Stimulated activated effector memory CD8-positive, alpha-beta T cell treated with anti-CD3 and anti-CD28 coated beads, Interleukin-12 subunit alpha, Interleukin-12 subunit beta, amount 100 ng/mL, for 72 hours (primary cell): ENCODE results near the gene KCNIP3.

Source experiments
- ATAC-seq: fragments of 150-1000 bp; cut with Tn5 transposase; 2 replicates; pipeline ENCODE4 v1.10.0; 2021
- DNase-seq, 2 donors: peaks; one replicate each; pipeline ENCODE4 v3.0.0; 2021 to 2022; ENCODE audit warnings: low spot score in 2 of 2
- H3K27ac Mint-ChIP-seq: one replicate; pipeline ENCODE4 v1.8.0; 2022; ENCODE audit warnings: mild to moderate bottlenecking, mixed read lengths
- H3K36me3 Mint-ChIP-seq: one replicate; pipeline ENCODE4 v1.8.0; 2022; ENCODE audit warnings: mild to moderate bottlenecking, mixed read lengths
- H3K4me1 Mint-ChIP-seq: one replicate; pipeline ENCODE4 v1.8.0; 2022; ENCODE audit warnings: mixed read lengths
- H3K4me3 Mint-ChIP-seq: one replicate; pipeline ENCODE4 v1.8.0; 2022; ENCODE audit warnings: mild to moderate bottlenecking, mixed read lengths
- H3K9me3 Mint-ChIP-seq: one replicate; pipeline ENCODE4 v1.8.0; 2022; ENCODE audit warnings: mixed read lengths

Gene KCNIP3

GRCh38 chr2:95334916-95335641 lies 37.9 kb downstream of the KCNIP3 start:
- DNase-seq (no peak), ATAC-seq (no peak)
- no peaks in the 10 kb centered on the region for H3K9me3 Mint-ChIP-seq
- no peak overlapping the region for H3K4me3 Mint-ChIP-seq
- H3K36me3 Mint-ChIP-seq = no peaks in the 10 kb centered on the region
- H3K4me1 Mint-ChIP-seq = no peaks in the 10 kb centered on the region
- H3K27ac Mint-ChIP-seq = no peak overlapping the region

GRCh38 chr2:95336406-95336805 lies 39.3 kb downstream of the KCNIP3 start:
- Mint-ChIP-seq H3K27ac (no peak overlapping the region), H3K9me3 (no peaks in the 10 kb centered on the region), H3K36me3 (no peaks in the 10 kb centered on the region), H3K4me3 (no peak overlapping the region), H3K4me1 (no peaks in the 10 kb centered on the region)
- ATAC-seq = no peak
- no peak for DNase-seq

- Mint-ChIP-seq H3K4me1 (no peaks in the 10 kb centered on the region), H3K36me3 (no peaks in the 10 kb centered on the region), H3K9me3 (no peaks in the 10 kb centered on the region), H3K4me3 (no peak overlapping the region), H3K27ac (no peak overlapping the region)
- DNase-seq (no peak), ATAC-seq (no peak)
Observed at GRCh38 chr2:95337829-95338228, 40.7 kb downstream of the KCNIP3 start.

GRCh38 chr2:95342556-95343320 lies 45.6 kb downstream of the KCNIP3 start:
- Mint-ChIP-seq H3K36me3 (no peaks in the 10 kb centered on the region), H3K4me3 (no peak overlapping the region), H3K4me1 (no peaks in the 10 kb centered on the region), H3K9me3 (no peaks in the 10 kb centered on the region), H3K27ac (no peak overlapping the region)
- ATAC-seq (no peak), DNase-seq (no peak)

GRCh38 chr2:95343429-95344214 lies 46.5 kb downstream of the KCNIP3 start:
- Mint-ChIP-seq H3K4me3 (no peak overlapping the region), H3K4me1 (no peaks in the 10 kb centered on the region), H3K36me3 (no peaks in the 10 kb centered on the region), H3K27ac (no peak overlapping the region), H3K9me3 (no peaks in the 10 kb centered on the region)
- no peak for DNase-seq
- ATAC-seq = no peak

- no peak overlapping the region for H3K27ac Mint-ChIP-seq
- H3K36me3 Mint-ChIP-seq = no peaks in the 10 kb centered on the region
- DNase-seq = no peak
- H3K4me3 Mint-ChIP-seq = no peak overlapping the region
- ATAC-seq = no peak
- H3K4me1 Mint-ChIP-seq = no peaks in the 10 kb centered on the region
- no peaks in the 10 kb centered on the region for H3K9me3 Mint-ChIP-seq
Observed at GRCh38 chr2:95344215-95344583, 47.1 kb downstream of the KCNIP3 start.

- DNase-seq = no peak
- H3K27ac Mint-ChIP-seq = no peak overlapping the region
- no peaks in the 10 kb centered on the region for H3K9me3 Mint-ChIP-seq
- H3K4me1 Mint-ChIP-seq = no peaks in the 10 kb centered on the region
- H3K36me3 Mint-ChIP-seq = no peaks in the 10 kb centered on the region
- H3K4me3 Mint-ChIP-seq = no peak overlapping the region
- ATAC-seq = no peak
Observed at GRCh38 chr2:95344656-95345055, 47.5 kb downstream of the KCNIP3 start.

GRCh38 chr2:95345081-95345562 lies 48.0 kb downstream of the KCNIP3 start:
- H3K9me3 Mint-ChIP-seq = no peaks in the 10 kb centered on the region
- H3K4me1 Mint-ChIP-seq = no peaks in the 10 kb centered on the region
- no peaks in the 10 kb centered on the region for H3K36me3 Mint-ChIP-seq
- H3K27ac Mint-ChIP-seq = no peak overlapping the region
- peak; percentile 33 for ATAC-seq
- DNase-seq = no peak
- peak overlapping the region; percentile 73 for H3K4me3 Mint-ChIP-seq

- peak; percentile 82 for ATAC-seq
- peak; percentile 63 to 83 for DNase-seq
- H3K27ac Mint-ChIP-seq = no peak overlapping the region
- H3K4me3 Mint-ChIP-seq = peak overlapping the region; percentile 73
- no peaks in the 10 kb centered on the region for H3K9me3 Mint-ChIP-seq
- no peaks in the 10 kb centered on the region for H3K4me1 Mint-ChIP-seq
- H3K36me3 Mint-ChIP-seq = no peaks in the 10 kb centered on the region
Observed at GRCh38 chr2:95345563-95346230, 48.5 kb downstream of the KCNIP3 start.

GRCh38 chr2:95346231-95346737 lies 49.1 kb downstream of the KCNIP3 start:
- ATAC-seq = peak; percentile 12
- DNase-seq = no peak
- Mint-ChIP-seq H3K4me1 (no peaks in the 10 kb centered on the region), H3K9me3 (no peaks in the 10 kb centered on the region), H3K4me3 (peak overlapping the region; percentile 73), H3K27ac (no peak overlapping the region), H3K36me3 (no peaks in the 10 kb centered on the region)

GRCh38 chr2:95346738-95347671 lies 49.9 kb downstream of the KCNIP3 start:
- no peak for ATAC-seq
- H3K36me3 Mint-ChIP-seq = no peaks in the 10 kb centered on the region
- H3K9me3 Mint-ChIP-seq = no peaks in the 10 kb centered on the region
- DNase-seq = no peak
- H3K4me3 Mint-ChIP-seq = peak overlapping the region; percentile 28
- no peak overlapping the region for H3K27ac Mint-ChIP-seq
- no peaks in the 10 kb centered on the region for H3K4me1 Mint-ChIP-seq

- H3K4me3 Mint-ChIP-seq = peak overlapping the region; percentile 28
- H3K4me1 Mint-ChIP-seq = no peaks in the 10 kb centered on the region
- ATAC-seq (no peak), DNase-seq (no peak)
- no peaks in the 10 kb centered on the region for H3K36me3 Mint-ChIP-seq
- no peak overlapping the region for H3K27ac Mint-ChIP-seq
- H3K9me3 Mint-ChIP-seq = no peaks in the 10 kb centered on the region
Observed at GRCh38 chr2:95347681-95348608, 50.8 kb downstream of the KCNIP3 start.
